SH-SY5Y (cell line): ENCODE data around the gene CST3.

Experiments used
- GATA2 ChIP-seq: IDR thresholded peaks from 2 replicates; pipeline ENCODE4 v1.6.1; 2011; ENCODE audit warnings: mild to moderate bottlenecking, low read depth, low read length
- GATA3 ChIP-seq: IDR thresholded peaks from 2 replicates; pipeline ENCODE4 v1.6.1; 2011; ENCODE audit warnings: low read depth, mild to moderate bottlenecking, low read length, moderate library complexity

DNA sequence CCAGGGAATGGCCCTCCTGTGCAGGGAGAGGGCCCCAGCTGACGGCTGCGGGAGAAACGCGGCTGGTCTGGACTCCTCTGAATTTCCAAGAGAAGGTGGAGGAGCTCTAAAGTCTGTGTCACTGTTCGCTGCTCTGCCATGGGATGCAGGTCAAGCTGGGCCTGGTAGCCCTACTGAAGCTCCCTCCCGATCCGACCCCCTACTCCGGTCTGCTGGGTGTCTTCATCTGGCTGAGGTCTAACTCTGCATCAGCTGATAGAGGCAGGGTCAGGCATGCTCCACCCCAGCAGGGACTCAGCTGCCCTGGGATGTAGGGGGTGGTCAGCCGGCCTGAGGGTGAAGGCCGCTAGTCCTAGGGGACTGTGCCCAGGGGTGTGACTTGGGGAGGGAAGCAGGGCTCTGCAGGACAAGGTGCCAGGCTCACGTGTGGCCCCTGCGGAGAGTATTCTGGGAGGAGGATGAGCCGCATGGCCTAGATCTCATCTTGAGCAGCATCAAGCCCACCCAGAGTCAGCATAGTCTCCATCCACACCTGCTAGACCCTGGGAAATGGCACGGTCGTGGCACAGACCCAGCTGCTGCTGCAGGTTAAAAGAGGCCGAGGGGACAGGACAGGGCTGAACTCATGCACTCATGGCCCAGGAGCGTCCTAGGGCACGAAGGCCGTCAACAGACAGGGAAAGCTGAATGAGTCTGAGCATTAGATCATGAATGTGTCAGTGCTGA lies 1.4 kb downstream of the CST3 start:
- TF ChIP-seq GATA2 (no peak), GATA3 (no peak)
